LNCAP (cell line): Measurements from ENCODE around the gene AKT1S1.

Experiments
- TF ChIP-seq, protein P1 (sequence below): fragments of 450-650 bp; IDR thresholded peaks from 2 replicates; pipeline ENCODE4 v1.5.1; 2017; ENCODE audit warnings: mild to moderate bottlenecking

AKT1S1 gene

DNA sequence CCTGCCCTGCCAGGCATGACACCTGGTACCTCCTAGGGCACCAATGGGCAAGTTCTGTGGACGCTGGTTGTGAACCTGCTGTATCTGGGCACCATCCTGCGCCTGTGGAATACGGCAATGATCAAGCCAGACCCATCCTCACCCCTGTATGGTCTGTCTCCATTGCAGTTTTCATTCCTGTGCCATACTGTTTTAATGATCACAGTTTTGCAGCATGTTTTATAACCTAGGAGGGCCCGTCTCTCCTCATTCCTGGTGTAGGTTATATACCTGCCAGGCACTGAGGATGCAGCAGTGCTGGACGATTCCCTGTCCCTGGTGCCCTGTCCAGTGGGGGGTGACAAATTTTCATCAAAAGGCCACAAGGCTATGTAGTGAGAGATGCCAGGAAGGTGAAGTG lies 5.9 kb upstream of the AKT1S1 start:
- TF ChIP-seq, protein P1, sequence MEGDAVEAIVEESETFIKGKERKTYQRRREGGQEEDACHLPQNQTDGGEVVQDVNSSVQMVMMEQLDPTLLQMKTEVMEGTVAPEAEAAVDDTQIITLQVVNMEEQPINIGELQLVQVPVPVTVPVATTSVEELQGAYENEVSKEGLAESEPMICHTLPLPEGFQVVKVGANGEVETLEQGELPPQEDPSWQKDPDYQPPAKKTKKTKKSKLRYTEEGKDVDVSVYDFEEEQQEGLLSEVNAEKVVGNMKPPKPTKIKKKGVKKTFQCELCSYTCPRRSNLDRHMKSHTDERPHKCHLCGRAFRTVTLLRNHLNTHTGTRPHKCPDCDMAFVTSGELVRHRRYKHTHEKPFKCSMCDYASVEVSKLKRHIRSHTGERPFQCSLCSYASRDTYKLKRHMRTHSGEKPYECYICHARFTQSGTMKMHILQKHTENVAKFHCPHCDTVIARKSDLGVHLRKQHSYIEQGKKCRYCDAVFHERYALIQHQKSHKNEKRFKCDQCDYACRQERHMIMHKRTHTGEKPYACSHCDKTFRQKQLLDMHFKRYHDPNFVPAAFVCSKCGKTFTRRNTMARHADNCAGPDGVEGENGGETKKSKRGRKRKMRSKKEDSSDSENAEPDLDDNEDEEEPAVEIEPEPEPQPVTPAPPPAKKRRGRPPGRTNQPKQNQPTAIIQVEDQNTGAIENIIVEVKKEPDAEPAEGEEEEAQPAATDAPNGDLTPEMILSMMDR, result no peak

DNA sequence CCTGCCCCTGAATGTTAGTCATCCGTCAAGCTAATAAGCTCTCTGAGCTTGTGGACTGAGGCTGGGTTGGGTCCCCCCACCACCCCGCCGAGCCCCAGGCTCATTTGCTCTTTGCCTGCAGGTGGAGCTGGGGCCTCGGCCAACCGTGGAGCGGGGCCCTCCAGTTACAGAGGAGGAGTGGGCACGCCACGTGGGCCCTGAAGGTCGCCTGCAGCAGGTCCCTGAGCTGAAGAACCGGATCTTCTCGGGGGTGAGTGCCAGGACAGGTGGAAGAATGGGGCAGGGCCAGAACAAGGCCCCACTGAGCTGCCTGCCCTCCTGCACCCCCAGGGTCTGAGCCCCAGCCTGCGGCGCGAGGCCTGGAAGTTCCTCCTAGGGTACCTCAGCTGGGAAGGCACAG lies 5.5 kb upstream of the AKT1S1 start:
- TF ChIP-seq, protein P1, result no peak

DNA sequence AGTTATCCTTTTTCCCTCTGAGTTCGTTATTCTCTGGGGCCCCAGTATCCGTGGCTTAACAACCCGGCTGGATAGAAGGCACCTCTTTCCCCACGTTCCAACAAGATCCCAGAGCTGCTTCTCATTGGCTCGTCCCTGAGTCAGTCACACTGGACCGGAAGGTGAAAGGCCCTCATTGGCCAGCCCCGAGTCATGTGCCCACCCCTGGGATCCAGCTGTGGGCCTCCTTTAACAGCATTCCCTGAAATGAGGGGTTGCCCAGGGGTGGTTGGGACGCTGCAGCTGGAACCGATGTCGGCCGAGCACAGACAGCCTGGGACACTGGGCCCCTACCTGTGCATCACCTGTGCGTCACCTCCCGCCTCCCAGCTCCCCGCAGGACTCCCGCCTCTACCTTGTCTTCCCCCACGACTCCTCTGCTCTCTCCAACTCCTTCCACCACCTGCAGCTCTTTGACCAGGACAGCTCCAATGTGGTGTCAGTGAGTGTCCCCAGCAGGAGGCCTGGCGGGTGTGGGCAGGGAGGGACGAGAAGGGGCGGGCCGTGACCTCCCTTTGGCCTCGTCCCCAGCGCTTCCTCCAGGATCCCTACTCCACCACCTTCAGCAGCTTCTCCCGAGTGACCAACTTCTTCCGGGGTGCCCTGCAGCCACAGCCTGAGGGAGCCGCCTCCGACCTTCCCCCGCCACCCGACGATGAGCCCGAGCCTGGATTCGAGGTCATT lies 4.7 kb upstream of the AKT1S1 start:
- TF ChIP-seq, protein P1, result no peak

DNA sequence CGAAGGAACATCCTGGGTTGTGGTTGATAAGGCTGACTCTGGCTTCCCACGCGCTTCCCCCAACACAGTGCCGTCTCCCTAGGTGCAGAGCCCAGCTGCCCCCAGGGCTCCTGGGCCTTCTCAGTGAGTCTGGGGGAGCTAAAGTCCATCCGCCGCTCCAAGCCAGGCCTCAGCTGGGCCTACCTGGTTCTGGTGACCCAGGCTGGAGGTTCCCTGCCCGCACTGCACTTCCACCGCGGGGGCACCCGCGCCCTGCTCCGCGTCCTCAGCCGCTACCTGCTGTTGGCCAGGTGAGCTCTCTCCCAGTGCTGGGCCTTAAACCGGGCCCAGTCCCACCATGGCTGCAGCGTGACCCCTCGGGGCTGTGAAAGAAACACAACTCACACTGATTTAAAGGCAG lies 4.0 kb upstream of the AKT1S1 start:
- TF ChIP-seq, protein P1, result no peak

DNA sequence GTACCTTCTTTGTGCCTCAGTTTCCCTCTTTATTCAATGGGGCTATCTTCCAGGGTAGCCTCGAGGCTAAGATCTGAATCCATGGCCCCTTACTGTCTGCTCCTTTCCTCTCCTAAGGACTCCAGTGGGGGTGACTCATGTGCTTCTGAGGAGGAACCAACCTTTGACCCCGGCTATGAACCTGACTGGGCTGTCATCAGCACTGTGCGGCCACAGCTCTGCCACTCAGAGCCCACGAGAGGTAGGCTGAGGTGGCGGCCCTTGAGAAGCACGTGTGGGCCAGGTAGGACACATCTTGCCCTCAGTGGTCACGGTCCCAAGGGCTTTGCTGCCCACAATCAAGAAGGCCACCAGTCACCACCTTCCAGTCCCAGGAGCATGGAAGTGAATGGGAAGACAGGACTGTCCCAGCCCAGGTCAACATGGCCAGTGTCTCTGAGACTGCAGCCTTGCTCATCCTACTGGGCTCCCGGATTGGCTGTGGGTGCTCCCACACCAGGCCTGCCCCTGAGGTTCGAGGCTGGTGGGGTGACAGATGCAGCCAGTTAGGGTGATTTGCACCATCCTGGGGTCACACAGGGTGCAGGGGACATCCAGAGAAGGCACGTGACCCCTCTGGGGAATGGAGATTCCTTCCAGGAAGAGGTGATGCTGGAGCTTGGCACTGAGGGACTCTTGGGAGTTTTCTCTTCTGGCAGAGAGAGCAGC lies 3.2 kb upstream of the AKT1S1 start:
- TF ChIP-seq, protein P1, result no peak

DNA sequence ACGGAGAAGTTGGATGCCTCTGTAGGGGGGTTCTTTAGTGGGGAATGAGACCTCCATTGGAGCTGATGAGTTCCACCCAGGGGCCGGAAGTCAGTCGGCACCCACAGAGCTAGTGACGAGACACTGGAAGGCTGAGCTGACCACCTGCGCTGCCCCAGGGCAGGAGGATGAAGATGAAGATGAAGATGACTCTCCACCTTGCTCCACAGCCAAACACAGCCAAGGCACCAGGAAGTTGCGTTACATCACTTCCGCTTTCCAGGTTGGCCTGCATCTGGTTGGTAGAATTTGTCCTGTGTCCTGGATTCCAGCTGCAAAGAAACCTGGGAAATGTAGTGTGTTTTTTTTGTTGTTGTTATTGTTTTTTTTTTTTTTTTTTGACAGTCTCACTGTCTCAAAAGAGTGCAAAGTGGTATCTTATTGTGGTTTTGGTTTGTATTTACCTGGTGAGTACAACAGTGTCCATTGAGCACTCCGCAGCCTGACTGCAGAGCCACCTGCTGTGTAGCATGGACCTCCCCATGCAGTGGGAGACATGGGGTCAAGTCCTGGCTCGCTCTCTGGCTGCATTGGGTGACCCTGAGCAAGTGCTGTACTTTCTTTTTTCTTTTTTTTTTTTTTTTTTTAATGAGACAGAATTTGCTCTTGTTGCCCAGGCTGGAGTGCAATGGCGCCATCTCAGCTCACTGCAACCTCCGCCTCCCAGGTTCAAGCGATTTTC lies 2.2 kb upstream of the AKT1S1 start:
- TF ChIP-seq, protein P1, result no peak

DNA sequence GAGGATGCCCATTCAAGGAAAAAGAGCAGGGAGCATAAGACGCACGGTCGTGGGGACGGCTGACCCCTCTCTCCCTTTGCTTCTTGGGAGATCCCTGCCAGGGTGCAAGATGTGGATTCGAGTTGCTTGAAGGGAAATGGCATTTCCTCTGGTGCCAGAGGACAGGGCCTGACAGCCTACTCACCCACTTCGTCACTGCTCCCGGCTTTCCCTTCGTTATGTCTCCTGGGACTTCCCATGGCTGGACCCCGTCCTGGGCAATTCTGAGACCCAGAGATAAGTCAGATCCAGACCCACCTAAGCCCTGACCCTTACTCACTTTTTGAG lies 1.6 kb upstream of the AKT1S1 start:
- TF ChIP-seq, protein P1, result no peak
